GM23338 (cell line): ENCODE results near the gene CD164. TPM values are rescaled to one million over a fixed set of nuclear protein-coding genes. Genes with fewer than 3 reads are reported as not detected.

Experiments used
- ATAC-seq: fragments of 200-7000 bp; cut with Tn5 transposase; 3 replicates; pipeline ENCODE4 v1.9.1; 2020
- DNase-seq: peaks from one replicate; pipeline ENCODE4 v3.0.0-alpha.2; 2015; ENCODE audit warnings: low spot score
- H2AFZ ChIP-seq: fragments of 200-600 bp; sonication (generic); 2 replicates; pipeline ENCODE4 v1.8.0; 2016; ENCODE audit warnings: antibody characterized with exemption, mild to moderate bottlenecking, moderate library complexity
- H3F3A ChIP-seq: fragments of 200-600 bp; sonication (generic); replicated peaks from 2 replicates; pipeline ENCODE4 v1.8.0; 2017; ENCODE audit warnings: antibody characterized with exemption, mixed run types, low read depth
- H3K27ac ChIP-seq: fragments of 200-600 bp; sonication (generic); 2 replicates; pipeline ENCODE4 v1.6.1; 2016; ENCODE audit warnings: low read depth
- H3K27me3 ChIP-seq: fragments of 200-600 bp; sonication (generic); 2 replicates; pipeline ENCODE4 v1.8.0; 2016; ENCODE audit warnings: mild to moderate bottlenecking, mixed run types, moderate library complexity; ENCODE audit not compliant: insufficient read depth
- H3K36me3 ChIP-seq: fragments of 200-600 bp; sonication (generic); 2 replicates; pipeline ENCODE4 v1.8.0; 2016; ENCODE audit warnings: mild to moderate bottlenecking; ENCODE audit not compliant: insufficient read depth
- H3K4me1 ChIP-seq: fragments of 200-600 bp; sonication (generic); 2 replicates; pipeline ENCODE4 v1.8.0; 2016; ENCODE audit warnings: mild to moderate bottlenecking, moderate library complexity; ENCODE audit not compliant: insufficient read depth
- H3K4me2 ChIP-seq: fragments of 200-600 bp; sonication (generic); 2 replicates; pipeline ENCODE4 v1.7.1; 2017; ENCODE audit warnings: mixed run types
- H3K4me3 ChIP-seq: fragments of 200-600 bp; sonication (generic); 2 replicates; pipeline ENCODE4 v1.6.1; 2016; ENCODE audit warnings: mixed run types
- H3K79me2 ChIP-seq: fragments of 200-600 bp; sonication (generic); replicated peaks from 2 replicates; pipeline ENCODE4 v1.8.0; 2017; ENCODE audit warnings: mild to moderate bottlenecking; ENCODE audit not compliant: insufficient read depth
- H3K9me2 ChIP-seq: fragments of 200-600 bp; sonication (generic); 2 replicates; pipeline ENCODE4 v1.8.0; 2017; ENCODE audit not compliant: insufficient read depth
- H4K20me1 ChIP-seq: fragments of 200-600 bp; sonication (generic); replicated peaks from 2 replicates; pipeline ENCODE4 v1.8.0; 2017; ENCODE audit warnings: mild to moderate bottlenecking; ENCODE audit not compliant: insufficient read depth
- H3K27ac Mint-ChIP-seq: 2 replicates; pipeline ENCODE4 v1.8.0; 2020; ENCODE audit warnings: inconsistent platforms, mild to moderate bottlenecking, moderate library complexity, mixed read lengths
- H3K27me3 Mint-ChIP-seq: 3 replicates; pipeline ENCODE4 v1.8.0; 2022; ENCODE audit warnings: low read depth, mild to moderate bottlenecking, moderate library complexity, mixed read lengths, inconsistent platforms; ENCODE audit not compliant: insufficient read depth, poor library complexity
- H3K36me3 Mint-ChIP-seq: 3 replicates; pipeline ENCODE4 v1.8.0; 2021; ENCODE audit warnings: low read depth, mild to moderate bottlenecking, inconsistent platforms, moderate library complexity, mixed read lengths
- H3K4me1 Mint-ChIP-seq: 3 replicates; pipeline ENCODE4 v1.8.0; 2020; ENCODE audit warnings: mild to moderate bottlenecking, inconsistent platforms, mixed read lengths
- H3K4me3 Mint-ChIP-seq: 3 replicates; pipeline ENCODE4 v1.8.0; 2021; ENCODE audit warnings: moderate library complexity, mild to moderate bottlenecking, inconsistent platforms, mixed read lengths
- H3K9me3 Mint-ChIP-seq: 3 replicates; pipeline ENCODE4 v1.8.0; 2020; ENCODE audit warnings: moderate library complexity, mild to moderate bottlenecking, inconsistent platforms, mixed read lengths
- CTCF ChIP-seq, 2 experiments: fragments of 200-600 bp in 1 of 2; sonication (generic) in 1 of 2; conservative IDR thresholded peaks; 2 replicates each; pipeline versions ENCODE4 v1.5.1 to v1.6.1; 2016 to 2017; ENCODE audit warnings: antibody characterized with exemption in 2 of 2, low read depth in 2 of 2, mild to moderate bottlenecking in 2 of 2, moderate library complexity in 1 of 2
- ETS1 ChIP-seq: IDR thresholded peaks from 2 replicates; pipeline ENCODE4 v1.6.1; 2016; ENCODE audit warnings: antibody characterized with exemption
- EZH2 ChIP-seq: fragments of 200-600 bp; sonication (generic); IDR thresholded peaks from one replicate; pipeline ENCODE4 v1.8.0; 2017; ENCODE audit warnings: antibody characterized with exemption, mild to moderate bottlenecking, low read depth; ENCODE audit not compliant: unreplicated experiment
- EZH2phosphoT487 ChIP-seq: fragments of 200-600 bp; sonication (generic); IDR thresholded peaks from one replicate; pipeline ENCODE4 v1.8.1; 2018; ENCODE audit warnings: antibody characterized with exemption; ENCODE audit not compliant: unreplicated experiment
- JUNB ChIP-seq: IDR thresholded peaks from one replicate; pipeline ENCODE4 v1.6.1; 2016; ENCODE audit warnings: antibody characterized with exemption; ENCODE audit not compliant: unreplicated experiment
- POLR2AphosphoS5 ChIP-seq: IDR thresholded peaks from 2 replicates; pipeline ENCODE4 v1.6.1; 2016; ENCODE audit warnings: antibody characterized with exemption, low read depth
- REST ChIP-seq: IDR thresholded peaks from one replicate; pipeline ENCODE4 v1.6.1; 2018; ENCODE audit warnings: antibody characterized with exemption; ENCODE audit not compliant: unreplicated experiment
- ZNF331 ChIP-seq: fragments of 250-450 bp; sonication (Bioruptor Pico); IDR thresholded peaks from 2 replicates; pipeline ENCODE4 v1.5.0; 2020; ENCODE audit warnings: low read depth, mild to moderate bottlenecking, moderate library complexity
- ZNF462 ChIP-seq: fragments of 250-450 bp; sonication (Bioruptor Pico); IDR thresholded peaks from 2 replicates; pipeline ENCODE4 v1.5.0; 2020; ENCODE audit warnings: mild to moderate bottlenecking, moderate library complexity
- polyA plus RNA-seq: library from polyadenylated mRNA; unstranded; fragments of >200 nt; fragmentation: Nextera tagmentation; extraction: Ambion mirVana; gene quantifications from 2 replicates; pipeline ENCODE4 v1.2.1, GENCODE V29; 2016
- total RNA-seq: library from RNA; depleted of rRNA; stranded (reverse); fragments of >200 nt; shearing (Covaris generic); gene quantifications from 2 replicates; pipeline ENCODE4 v1.2.3, GENCODE V29; 2014

CD164 gene
- total and polyA plus RNA-seq, 2 experiments from 2014 or later, result 81.0 to 83.8 TPM

GRCh38 chr6:109383438-109383940 is 1.2 kb upstream of the CD164 start (continued):
- TF ChIP-seq ZNF462 (CRISPR knock-in tag) (no peak), ZNF331 (CRISPR knock-in tag) (no peak), EZH2 (no peak), JUNB (no peak)

GRCh38 chr6:109382576-109383437 is 540 bp upstream of the CD164 start:
- H4K20me1 ChIP-seq, result peaks cover 26% of the 10 kb centered on the region
- H3K79me2 ChIP-seq, result peaks cover 40% of the 10 kb centered on the region
- H3K36me3 Mint-ChIP-seq, result peaks cover 11% of the 10 kb centered on the region
- H3K36me3 ChIP-seq, result peaks cover under 1% of the 10 kb centered on the region
- peak overlapping the region; percentile 82 for H3K4me2 ChIP-seq
- peak overlapping the region; percentile 78 for H3K4me3 ChIP-seq
- H3K4me3 Mint-ChIP-seq, result peak overlapping the region; percentile 89
- no peak for TF ChIP-seq EZH2phosphoT487
- TF ChIP-seq REST, result no peak
- TF ChIP-seq ETS1, result peak; percentile 47; the same call in 1 of the 2 replicates
- peak; percentile 26 for TF ChIP-seq POLR2AphosphoS5
- TF ChIP-seq CTCF (conservative IDR thresholded peaks at IDR 0.05; ENCODE audit: low read depth in 2 of 2), result peak; percentile 67 to 68
- peak overlapping the region; percentile 80; the same call in 1 of the 2 replicates for H2AFZ ChIP-seq
- no peaks in the 10 kb centered on the region for H3F3A ChIP-seq
- peaks cover 29% of the 10 kb centered on the region for H3K4me1 Mint-ChIP-seq
- no peaks in the 10 kb centered on the region for H3K9me2 ChIP-seq
- no peaks in the 10 kb centered on the region for H3K27me3 ChIP-seq
- H3K4me1 ChIP-seq, result peaks cover 18% of the 10 kb centered on the region
- no peaks in the 10 kb centered on the region for H3K9me3 Mint-ChIP-seq
- DNase-seq (peak; percentile 96), ATAC-seq (peak; percentile 81)
- H3K27ac Mint-ChIP-seq, result peak overlapping the region; percentile 100
- H3K27ac ChIP-seq, result peak overlapping the region; percentile 88
- peaks cover 10% of the 10 kb centered on the region for H3K27me3 Mint-ChIP-seq
